Measurements from ENCODE around the gene AFAP1. TPM values are rescaled to one million over a fixed set of nuclear protein-coding genes. Genes with fewer than 3 reads are reported as not detected.

AFAP1 gene
- total RNA-seq, 1 experiment from 2014 or later: 42.1 TPM

GRCh38 chr4:7765666-7766065 is 174.0 kb downstream of the AFAP1 start:
- H3K9ac ChIP-seq (ENCODE audit: low read length): no peak overlapping the region
- no peaks in the 10 kb centered on the region for H3K79me2 ChIP-seq (ENCODE audit: low read length)
- POLR2A ChIA-PET (ENCODE audit: unreplicated experiment): no interaction called here
- no peak overlapping the region for H2AFZ ChIP-seq (ENCODE audit: low read length)
- no peak overlapping the region for H3K4me3 ChIP-seq (ENCODE audit: low read length)
- H3F3A ChIP-seq (ENCODE audit: low read length, unreplicated experiment): no peaks in the 10 kb centered on the region
- no peaks in the 10 kb centered on the region for H3K9me3 ChIP-seq (ENCODE audit: low read length)
- no peaks in the 10 kb centered on the region for H3K9me2 ChIP-seq (replicated peaks; ENCODE audit: low read length)
- peaks cover 34% of the 10 kb centered on the region; the same call in 1 of the 2 replicates for H3K36me3 ChIP-seq (ENCODE audit: low read depth, low read length)
- H4K20me1 ChIP-seq (ENCODE audit: low read length): no peaks in the 10 kb centered on the region
- H3K27ac ChIP-seq (ENCODE audit: low read length): no peak overlapping the region
- intact Hi-C loops (cut with micrococcal nuclease): no loop called here
- TF ChIP-seq CTCF (conservative IDR thresholded peaks at IDR 0.05; ENCODE audit: low read depth, low read length) (no peak), EZH2phosphoT487 (IDR thresholded peaks at IDR 0.05; ENCODE audit: borderline replicate concordance, low read length) (no peak), EZH2 (IDR thresholded peaks at IDR 0.05; ENCODE audit: low read length, unreplicated experiment) (no peak)
- DNase-seq (no peak), ATAC-seq (no peak)
- CTCF ChIA-PET: no interaction called here
- BruUV-seq (replicated peaks): no TSS peak
- H3K4me1 ChIP-seq (ENCODE audit: insufficient read depth, low read length): no peaks in the 10 kb centered on the region
- H3K4me2 ChIP-seq (ENCODE audit: low read length): no peak overlapping the region
- H3K27me3 ChIP-seq (ENCODE audit: low read length): no peaks in the 10 kb centered on the region

- no peak for ATAC-seq
- no peak overlapping the region for H3K4me2 ChIP-seq (ENCODE audit: low read length)
- H3K79me2 ChIP-seq (ENCODE audit: low read length): no peaks in the 10 kb centered on the region
- DNase-seq: no peak
- H3K9me2 ChIP-seq (replicated peaks; ENCODE audit: low read length): no peaks in the 10 kb centered on the region
- no peak overlapping the region for H2AFZ ChIP-seq (ENCODE audit: low read length)
- H3F3A ChIP-seq (ENCODE audit: low read length, unreplicated experiment): no peaks in the 10 kb centered on the region
- intact Hi-C loops (cut with micrococcal nuclease): no loop called here
- ChIA-PET CTCF (no interaction called here), POLR2A (ENCODE audit: unreplicated experiment) (no interaction called here)
- no TSS peak for BruUV-seq (replicated peaks)
- no peaks in the 10 kb centered on the region for H4K20me1 ChIP-seq (ENCODE audit: low read length)
- no peak overlapping the region for H3K4me3 ChIP-seq (ENCODE audit: low read length)
- H3K36me3 ChIP-seq (ENCODE audit: low read depth, low read length): peaks cover 33% of the 10 kb centered on the region; the same call in 1 of the 2 replicates
- no peak overlapping the region for H3K9ac ChIP-seq (ENCODE audit: low read length)
- no peaks in the 10 kb centered on the region for H3K4me1 ChIP-seq (ENCODE audit: insufficient read depth, low read length)
- TF ChIP-seq EZH2phosphoT487 (IDR thresholded peaks at IDR 0.05; ENCODE audit: borderline replicate concordance, low read length) (no peak), EZH2 (IDR thresholded peaks at IDR 0.05; ENCODE audit: low read length, unreplicated experiment) (no peak), CTCF (conservative IDR thresholded peaks at IDR 0.05; ENCODE audit: low read depth, low read length) (no peak)
- H3K27me3 ChIP-seq (ENCODE audit: low read length): no peaks in the 10 kb centered on the region
- no peak overlapping the region for H3K27ac ChIP-seq (ENCODE audit: low read length)
- no peaks in the 10 kb centered on the region for H3K9me3 ChIP-seq (ENCODE audit: low read length)
These were observed 175.2 kb downstream of the AFAP1 start for GRCh38 chr4:7764466-7764865.

- Histone ChIP-seq H3K4me2 (ENCODE audit: low read length) (no peak overlapping the region), H3K9ac (ENCODE audit: low read length) (no peak overlapping the region), H3K9me3 (ENCODE audit: low read length) (no peaks in the 10 kb centered on the region), H3K9me2 (replicated peaks; ENCODE audit: low read length) (no peaks in the 10 kb centered on the region), H3K4me1 (ENCODE audit: insufficient read depth, low read length) (no peaks in the 10 kb centered on the region), H3K27me3 (ENCODE audit: low read length) (no peaks in the 10 kb centered on the region), H3K36me3 (ENCODE audit: low read depth, low read length) (peaks cover 26% of the 10 kb centered on the region; the same call in 1 of the 2 replicates), H2AFZ (ENCODE audit: low read length) (no peak overlapping the region), H3K79me2 (ENCODE audit: low read length) (no peaks in the 10 kb centered on the region), H3K4me3 (ENCODE audit: low read length) (no peak overlapping the region), H3F3A (ENCODE audit: low read length, unreplicated experiment) (no peaks in the 10 kb centered on the region), H3K27ac (ENCODE audit: low read length) (no peak overlapping the region), H4K20me1 (ENCODE audit: low read length) (no peaks in the 10 kb centered on the region)
- ChIA-PET CTCF (no interaction called here), POLR2A (ENCODE audit: unreplicated experiment) (no interaction called here)
- DNase-seq (no peak), ATAC-seq (peak; percentile 45; the same call in 1 of the 2 replicates)
- no TSS peak for BruUV-seq (replicated peaks)
- intact Hi-C loops (cut with micrococcal nuclease): no loop called here
- no peak for TF ChIP-seq EZH2 (IDR thresholded peaks at IDR 0.05; ENCODE audit: low read length, unreplicated experiment)
These were observed 175.9 kb downstream of the AFAP1 start for GRCh38 chr4:7763788-7764187.
